Measurements from ENCODE around the gene MS4A4A.

DNA sequence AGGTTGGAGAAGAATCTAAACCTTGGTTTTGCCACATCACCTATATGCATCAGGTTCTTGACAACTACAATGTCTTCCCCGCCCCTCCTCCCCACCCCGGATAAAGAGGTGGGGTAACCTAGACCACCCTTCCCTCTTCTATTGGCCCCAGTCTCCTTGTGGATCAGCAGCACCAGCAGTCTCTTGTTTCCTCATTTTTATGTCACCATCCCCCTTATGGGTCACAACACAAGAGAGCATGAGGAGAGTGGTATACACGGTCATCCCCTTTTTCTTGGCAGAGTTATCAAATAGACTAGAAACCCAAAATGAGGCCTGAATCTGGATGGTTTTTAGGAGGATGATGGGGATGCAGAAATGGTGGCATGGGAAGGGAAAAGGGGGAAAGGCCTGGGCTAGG, 38.7 kb upstream of the MS4A4A start:
- TF ChIP-seq, protein P1, sequence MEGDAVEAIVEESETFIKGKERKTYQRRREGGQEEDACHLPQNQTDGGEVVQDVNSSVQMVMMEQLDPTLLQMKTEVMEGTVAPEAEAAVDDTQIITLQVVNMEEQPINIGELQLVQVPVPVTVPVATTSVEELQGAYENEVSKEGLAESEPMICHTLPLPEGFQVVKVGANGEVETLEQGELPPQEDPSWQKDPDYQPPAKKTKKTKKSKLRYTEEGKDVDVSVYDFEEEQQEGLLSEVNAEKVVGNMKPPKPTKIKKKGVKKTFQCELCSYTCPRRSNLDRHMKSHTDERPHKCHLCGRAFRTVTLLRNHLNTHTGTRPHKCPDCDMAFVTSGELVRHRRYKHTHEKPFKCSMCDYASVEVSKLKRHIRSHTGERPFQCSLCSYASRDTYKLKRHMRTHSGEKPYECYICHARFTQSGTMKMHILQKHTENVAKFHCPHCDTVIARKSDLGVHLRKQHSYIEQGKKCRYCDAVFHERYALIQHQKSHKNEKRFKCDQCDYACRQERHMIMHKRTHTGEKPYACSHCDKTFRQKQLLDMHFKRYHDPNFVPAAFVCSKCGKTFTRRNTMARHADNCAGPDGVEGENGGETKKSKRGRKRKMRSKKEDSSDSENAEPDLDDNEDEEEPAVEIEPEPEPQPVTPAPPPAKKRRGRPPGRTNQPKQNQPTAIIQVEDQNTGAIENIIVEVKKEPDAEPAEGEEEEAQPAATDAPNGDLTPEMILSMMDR (IDR thresholded peaks at IDR 0.05; ENCODE audit: control extremely low read depth in 1 of 3, insufficient read depth in 1 of 3, low read depth in 1 of 3, low read length in 3 of 3), result no peak
- TF ChIP-seq YY1 (IDR thresholded peaks at IDR 0.05; ENCODE audit: low read depth, low read length) (no peak), RFX5 (IDR thresholded peaks at IDR 0.05; ENCODE audit: borderline replicate concordance, low read depth, low read length) (no peak), ZNF274 (IDR thresholded peaks at IDR 0.05; ENCODE audit: borderline replicate concordance, extremely low read depth, low read length) (no peak)
